ENCODE measurements around the gene GET4.

DNA sequence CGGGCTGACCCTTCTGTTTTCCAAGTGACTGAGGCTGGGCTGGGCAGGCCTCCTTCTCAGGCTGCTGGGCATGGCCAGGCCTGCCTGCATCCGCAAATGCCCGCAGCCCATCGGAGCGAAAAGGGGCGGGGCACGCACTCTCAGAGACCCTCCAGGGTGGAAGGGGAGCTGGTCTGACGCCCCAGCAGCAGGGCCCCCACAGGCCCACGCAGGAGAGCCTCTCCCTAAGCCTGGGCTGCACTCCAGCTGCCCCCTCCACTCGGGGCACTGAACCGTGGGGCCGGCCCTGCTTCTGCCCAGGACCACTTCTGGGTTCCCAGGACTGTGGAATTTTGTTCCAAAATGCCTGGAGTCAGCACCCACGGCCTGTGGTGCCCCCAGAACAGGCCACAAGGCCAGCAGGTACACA is 68.8 kb downstream of the GET4 start:
- TF ChIP-seq, protein P1, sequence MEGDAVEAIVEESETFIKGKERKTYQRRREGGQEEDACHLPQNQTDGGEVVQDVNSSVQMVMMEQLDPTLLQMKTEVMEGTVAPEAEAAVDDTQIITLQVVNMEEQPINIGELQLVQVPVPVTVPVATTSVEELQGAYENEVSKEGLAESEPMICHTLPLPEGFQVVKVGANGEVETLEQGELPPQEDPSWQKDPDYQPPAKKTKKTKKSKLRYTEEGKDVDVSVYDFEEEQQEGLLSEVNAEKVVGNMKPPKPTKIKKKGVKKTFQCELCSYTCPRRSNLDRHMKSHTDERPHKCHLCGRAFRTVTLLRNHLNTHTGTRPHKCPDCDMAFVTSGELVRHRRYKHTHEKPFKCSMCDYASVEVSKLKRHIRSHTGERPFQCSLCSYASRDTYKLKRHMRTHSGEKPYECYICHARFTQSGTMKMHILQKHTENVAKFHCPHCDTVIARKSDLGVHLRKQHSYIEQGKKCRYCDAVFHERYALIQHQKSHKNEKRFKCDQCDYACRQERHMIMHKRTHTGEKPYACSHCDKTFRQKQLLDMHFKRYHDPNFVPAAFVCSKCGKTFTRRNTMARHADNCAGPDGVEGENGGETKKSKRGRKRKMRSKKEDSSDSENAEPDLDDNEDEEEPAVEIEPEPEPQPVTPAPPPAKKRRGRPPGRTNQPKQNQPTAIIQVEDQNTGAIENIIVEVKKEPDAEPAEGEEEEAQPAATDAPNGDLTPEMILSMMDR (conservative IDR thresholded peaks at IDR 0.05 in 1 of 2, IDR thresholded peaks at IDR 0.05 in 1 of 2; ENCODE audit: extremely low read depth in 1 of 2, insufficient read depth in 1 of 2, low read depth in 1 of 2, low read length in 2 of 2), result no peak
- TF ChIP-seq EZH2 (IDR thresholded peaks at IDR 0.05; ENCODE audit: borderline replicate concordance, low read length), result no peak
